H1 (cell line): ENCODE data around the gene PKDREJ.

Source experiments
- CREB1 ChIP-seq: IDR thresholded peaks from 2 replicates; pipeline ENCODE4 v1.6.1; 2012; ENCODE audit warnings: inconsistent platforms
- GABPA ChIP-seq: IDR thresholded peaks from 2 replicates; pipeline ENCODE4 v1.6.1; 2011; ENCODE audit warnings: mild to moderate bottlenecking, low read length, moderate library complexity, borderline replicate concordance; ENCODE audit not compliant: insufficient read depth
- POLR2A ChIP-seq, 2 experiments: IDR thresholded peaks; 1 replicate in 1 of 2; 2 replicates in 1 of 2; pipeline ENCODE4 v1.6.1; 2011; ENCODE audit warnings: low read depth in 2 of 2, low read length in 2 of 2, mild to moderate bottlenecking in 2 of 2; ENCODE audit errors: control extremely low read depth in 1 of 2
- POLR2AphosphoS5 ChIP-seq: IDR thresholded peaks from 2 replicates; pipeline ENCODE4 v1.6.1; 2011; ENCODE audit warnings: low read depth, low read length
- SP4 ChIP-seq: IDR thresholded peaks from 2 replicates; pipeline ENCODE4 v1.6.1; 2012; ENCODE audit warnings: low read length, inconsistent platforms
- TF ChIP-seq, protein P1 (sequence below), 3 experiments: IDR thresholded peaks; 1 replicate in 2 of 3; 2 replicates in 1 of 3; pipeline versions ENCODE4 v1.5.1 to v1.6.1; 2011; ENCODE audit warnings: low read length in 3 of 3, mild to moderate bottlenecking in 3 of 3, inconsistent platforms in 2 of 3, low read depth in 1 of 3, moderate library complexity in 1 of 3; ENCODE audit not compliant: insufficient read depth in 1 of 3; ENCODE audit errors: control extremely low read depth in 1 of 3

DNA sequence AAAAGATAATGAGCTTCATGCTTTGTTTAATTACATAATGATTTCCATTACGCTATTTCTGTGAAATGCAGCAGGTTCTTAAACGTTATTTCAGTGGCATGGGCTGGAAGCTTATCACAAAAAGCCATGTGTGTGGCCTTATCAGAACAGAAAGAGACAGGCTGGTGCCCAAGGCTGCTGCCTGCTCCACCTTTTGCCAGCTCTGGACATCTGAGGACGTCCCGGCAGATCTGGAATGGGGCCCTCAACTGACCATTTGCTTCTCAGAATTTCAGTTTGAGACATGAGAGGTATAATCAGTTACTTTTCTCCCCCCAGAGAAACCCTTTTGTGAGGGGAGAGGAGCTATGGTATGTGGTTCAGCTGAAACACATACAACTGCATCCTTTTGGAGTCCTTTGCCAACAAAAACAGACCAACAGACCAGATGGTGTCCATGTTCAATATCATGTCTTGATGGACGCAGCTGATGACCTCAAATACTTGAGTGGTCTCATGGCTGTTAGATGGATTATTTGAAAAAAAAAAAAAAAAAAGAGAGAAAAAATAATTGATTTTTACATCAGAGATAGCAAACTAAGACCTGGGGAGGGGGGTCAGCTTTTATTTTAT lies 21.6 kb downstream of the PKDREJ start:
- TF ChIP-seq, protein P1, sequence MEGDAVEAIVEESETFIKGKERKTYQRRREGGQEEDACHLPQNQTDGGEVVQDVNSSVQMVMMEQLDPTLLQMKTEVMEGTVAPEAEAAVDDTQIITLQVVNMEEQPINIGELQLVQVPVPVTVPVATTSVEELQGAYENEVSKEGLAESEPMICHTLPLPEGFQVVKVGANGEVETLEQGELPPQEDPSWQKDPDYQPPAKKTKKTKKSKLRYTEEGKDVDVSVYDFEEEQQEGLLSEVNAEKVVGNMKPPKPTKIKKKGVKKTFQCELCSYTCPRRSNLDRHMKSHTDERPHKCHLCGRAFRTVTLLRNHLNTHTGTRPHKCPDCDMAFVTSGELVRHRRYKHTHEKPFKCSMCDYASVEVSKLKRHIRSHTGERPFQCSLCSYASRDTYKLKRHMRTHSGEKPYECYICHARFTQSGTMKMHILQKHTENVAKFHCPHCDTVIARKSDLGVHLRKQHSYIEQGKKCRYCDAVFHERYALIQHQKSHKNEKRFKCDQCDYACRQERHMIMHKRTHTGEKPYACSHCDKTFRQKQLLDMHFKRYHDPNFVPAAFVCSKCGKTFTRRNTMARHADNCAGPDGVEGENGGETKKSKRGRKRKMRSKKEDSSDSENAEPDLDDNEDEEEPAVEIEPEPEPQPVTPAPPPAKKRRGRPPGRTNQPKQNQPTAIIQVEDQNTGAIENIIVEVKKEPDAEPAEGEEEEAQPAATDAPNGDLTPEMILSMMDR (IDR thresholded peaks at IDR 0.05; ENCODE audit: control extremely low read depth in 1 of 3, insufficient read depth in 1 of 3, low read depth in 1 of 3, low read length in 3 of 3): no peak
- TF ChIP-seq CREB1 (no peak), POLR2A (IDR thresholded peaks at IDR 0.05; ENCODE audit: control extremely low read depth in 1 of 2, low read depth in 2 of 2, low read length in 2 of 2) (no peak), SP4 (no peak), POLR2AphosphoS5 (no peak), GABPA (no peak)
